Osteoblast (primary cell): ENCODE data around the gene MAVS. TPM values are rescaled to one million over a fixed set of nuclear protein-coding genes. Genes with fewer than 3 reads are reported as not detected.
"Not testable (repeated sequence)": the region's sequence is repeated elsewhere in the genome, so short reads cannot be mapped to it uniquely, and the experiment has no call there.

ENCODE experiments used
- DNase-seq: peaks from one replicate; pipeline ENCODE4 v3.0.0; 2011; ENCODE audit warnings: low spot score, mixed read lengths; ENCODE audit not compliant: insufficient read length; ENCODE audit errors: missing footprints
- H2AFZ ChIP-seq: 2 replicates; pipeline ENCODE4 v1.6.0; 2011; ENCODE audit warnings: mild to moderate bottlenecking, low read length
- H3K27ac ChIP-seq: 2 replicates; pipeline ENCODE4 v1.5.1; 2011; ENCODE audit warnings: mild to moderate bottlenecking, low read depth, low read length, moderate library complexity
- H3K27me3 ChIP-seq: 2 replicates; pipeline ENCODE4 v1.6.0; 2012; ENCODE audit warnings: mild to moderate bottlenecking, control low read depth, inconsistent platforms, low read length, moderate library complexity; ENCODE audit not compliant: insufficient read depth
- H3K36me3 ChIP-seq: 2 replicates; pipeline ENCODE4 v1.5.1; 2011; ENCODE audit warnings: mild to moderate bottlenecking, low read length, control low read depth, moderate library complexity; ENCODE audit not compliant: insufficient read depth
- H3K4me1 ChIP-seq: 2 replicates; pipeline ENCODE4 v1.5.1; 2011; ENCODE audit warnings: mild to moderate bottlenecking, low read length, control low read depth, moderate library complexity; ENCODE audit not compliant: insufficient read depth
- H3K4me2 ChIP-seq: 2 replicates; pipeline ENCODE4 v1.6.0; 2011; ENCODE audit warnings: mild to moderate bottlenecking, low read length; ENCODE audit not compliant: insufficient read depth
- H3K4me3 ChIP-seq: fragments of 200-600 bp; sonication (generic); 3 replicates; pipeline ENCODE4 v1.5.1; 2012; ENCODE audit warnings: mild to moderate bottlenecking, low read length, inconsistent platforms; ENCODE audit not compliant: insufficient read depth
- H3K79me2 ChIP-seq: 2 replicates; pipeline ENCODE4 v1.6.0; 2012; ENCODE audit warnings: mild to moderate bottlenecking, low read length, control low read depth, inconsistent platforms; ENCODE audit not compliant: insufficient read depth
- H3K9me3 ChIP-seq: 2 replicates; pipeline ENCODE4 v1.5.1; 2011; ENCODE audit warnings: low read depth, low read length, control low read depth
- H4K20me1 ChIP-seq: 2 replicates; pipeline ENCODE4 v1.6.0; 2012; ENCODE audit warnings: mild to moderate bottlenecking, low read length, control low read depth; ENCODE audit not compliant: insufficient read depth
- CTCF ChIP-seq: IDR thresholded peaks from 2 replicates; pipeline ENCODE4 v1.5.1; 2011; ENCODE audit warnings: mild to moderate bottlenecking, low read depth, low read length, moderate library complexity; ENCODE audit errors: extremely low read depth
- total RNA-seq: library from RNA; depleted of rRNA; stranded (reverse); fragments of >200 nt; gene quantifications from 2 replicates; pipeline ENCODE4 v1.2.3, GENCODE V29; 2012

MAVS gene
- total RNA-seq, 1 donor: 32.2 TPM

GRCh38 chr20:3875378-3875974, 28.8 kb downstream of the MAVS start:
- no peaks in the 10 kb centered on the region for H3K9me3 ChIP-seq
- H3K4me3 ChIP-seq: no peak overlapping the region
- H3K4me1 ChIP-seq: peaks cover 2% of the 10 kb centered on the region
- no peak overlapping the region for H3K27ac ChIP-seq
- DNase-seq: peak; percentile 4
- no peak overlapping the region for H3K4me2 ChIP-seq
- no peak overlapping the region for H2AFZ ChIP-seq
- no peak for TF ChIP-seq CTCF
- no peaks in the 10 kb centered on the region for H3K27me3 ChIP-seq
- H3K36me3 ChIP-seq: peaks cover 24% of the 10 kb centered on the region
- H3K79me2 ChIP-seq: no peaks in the 10 kb centered on the region
- peaks cover 7% of the 10 kb centered on the region for H4K20me1 ChIP-seq

- Histone ChIP-seq H4K20me1 (peaks cover 7% of the 10 kb centered on the region), H3K27me3 (no peaks in the 10 kb centered on the region), H3K79me2 (no peaks in the 10 kb centered on the region), H3K4me1 (peaks cover 2% of the 10 kb centered on the region), H3K4me3 (no peak overlapping the region), H3K9me3 (no peaks in the 10 kb centered on the region), H3K36me3 (peaks cover 24% of the 10 kb centered on the region), H2AFZ (no peak overlapping the region), H3K4me2 (no peak overlapping the region), H3K27ac (no peak overlapping the region)
- DNase-seq: no peak
- TF ChIP-seq CTCF: no peak
These were observed 29.4 kb downstream of the MAVS start for GRCh38 chr20:3876000-3876399.

GRCh38 chr20:3876676-3877075, 30.0 kb downstream of the MAVS start:
- Histone ChIP-seq H2AFZ (no peak overlapping the region), H3K9me3 (no peaks in the 10 kb centered on the region), H3K36me3 (peaks cover 18% of the 10 kb centered on the region), H3K27ac (no peak overlapping the region), H3K27me3 (no peaks in the 10 kb centered on the region), H3K79me2 (no peaks in the 10 kb centered on the region), H4K20me1 (peaks cover 7% of the 10 kb centered on the region), H3K4me3 (no peak overlapping the region), H3K4me1 (peaks cover 2% of the 10 kb centered on the region), H3K4me2 (no peak overlapping the region)
- TF ChIP-seq CTCF: no peak
- no peak for DNase-seq

GRCh38 chr20:3878921-3879274, 32.3 kb downstream of the MAVS start:
- H3K4me3 ChIP-seq, H3K9me3 ChIP-seq: not testable (repeated sequence)

More at GRCh38 chr20:3878921-3879274, 32.3 kb downstream of the MAVS start:
- H4K20me1 ChIP-seq, H3K27ac ChIP-seq, H3K79me2 ChIP-seq, H3K27me3 ChIP-seq, H3K4me1 ChIP-seq, H3K4me2 ChIP-seq, H3K36me3 ChIP-seq, H2AFZ ChIP-seq, DNase-seq: not testable (repeated sequence)
